GM19463 (cell line): ENCODE data around the gene MAPKAPK3.
"Not testable (repeated sequence)": the region's sequence is repeated elsewhere in the genome, so short reads cannot be mapped to it uniquely, and the experiment has no call there.

ENCODE experiments used
- ATAC-seq: cut with Tn5 transposase; IDR thresholded peaks from one replicate; pipeline ENCODE4 v1.9.1; 2021; ENCODE audit warnings: mild to moderate bottlenecking, moderate library complexity; ENCODE audit not compliant: unreplicated experiment

MAPKAPK3 gene

DNA sequence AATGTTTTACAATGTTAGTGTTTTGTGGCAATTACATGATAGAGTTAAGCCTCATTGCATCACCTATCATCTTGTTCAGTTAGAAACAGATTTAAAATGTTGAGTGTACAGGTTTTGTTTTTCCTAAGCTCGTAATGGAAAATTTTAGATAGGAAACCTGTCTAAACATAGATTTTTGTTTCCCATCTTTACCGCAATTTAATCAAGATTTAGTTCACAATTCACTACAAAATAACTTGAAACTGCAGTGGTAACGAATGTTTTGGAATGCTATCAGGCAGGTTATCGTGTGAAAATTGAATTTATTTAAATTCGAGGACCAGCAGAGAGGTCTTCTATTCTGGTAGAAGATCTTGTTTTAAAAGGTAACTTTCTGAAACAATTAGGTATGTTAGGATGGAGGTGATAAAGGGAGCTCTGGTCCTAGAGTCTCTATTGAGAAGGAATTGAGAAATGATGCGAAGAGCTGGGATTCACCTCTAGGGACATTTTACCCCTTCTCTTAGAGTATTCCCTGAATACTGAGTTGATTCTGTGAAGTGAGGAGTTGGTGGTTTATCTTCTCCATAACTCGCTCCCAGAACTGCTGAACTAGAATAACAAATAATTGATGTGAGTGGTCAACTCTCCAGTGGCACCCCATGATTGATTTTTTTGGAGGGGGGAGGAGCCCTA, 59.2 kb downstream of the MAPKAPK3 start:
- no peak for ATAC-seq

DNA sequence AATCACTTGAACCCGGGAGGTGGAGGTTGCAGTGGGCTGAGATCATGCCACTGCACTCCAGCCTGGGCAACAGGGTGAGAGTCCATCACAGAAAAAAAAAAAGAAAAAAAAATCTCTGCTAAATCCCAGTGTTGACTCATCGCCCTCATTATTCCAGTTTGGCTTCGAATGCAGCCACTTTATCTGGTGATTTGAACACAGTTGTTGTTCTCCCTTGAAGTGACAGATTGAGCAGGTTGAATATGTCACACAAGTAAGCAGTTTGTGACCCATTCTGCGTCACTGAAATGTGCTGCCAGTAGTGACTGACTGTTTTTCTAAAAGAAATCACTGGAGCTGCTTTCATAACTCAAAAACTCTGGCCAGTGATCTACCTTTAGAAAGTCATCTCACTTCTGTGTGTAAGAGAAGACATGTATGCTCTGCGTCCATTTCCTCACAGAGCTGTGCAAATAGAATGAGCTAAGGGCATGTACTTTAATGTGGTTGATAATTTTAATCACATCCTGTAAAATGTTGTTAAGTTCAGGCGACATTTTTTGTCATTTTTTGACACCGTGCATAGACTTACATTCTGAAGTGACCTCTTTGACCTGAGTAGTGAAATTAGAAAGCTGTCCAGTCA, 70.3 kb downstream of the MAPKAPK3 start:
- ATAC-seq = no peak

DNA sequence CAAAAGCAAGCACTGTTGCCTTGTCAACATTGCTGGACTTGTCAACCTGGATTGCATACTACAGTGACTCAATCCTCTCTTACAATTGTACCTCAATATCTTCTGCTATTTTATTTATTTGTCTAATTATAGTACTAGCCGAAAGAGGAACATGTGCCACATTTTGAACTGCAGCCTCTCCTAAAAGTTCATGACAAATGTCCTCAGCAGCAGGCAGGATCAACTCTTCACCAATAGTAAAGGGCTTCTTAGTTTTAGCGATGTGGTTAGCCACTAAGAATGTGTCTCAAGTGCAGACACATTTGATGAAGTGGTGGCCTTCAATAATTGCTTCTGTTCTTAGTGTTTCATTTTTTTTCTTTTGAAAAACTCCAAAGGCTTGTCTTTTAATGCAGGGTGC, 71.0 kb downstream of the MAPKAPK3 start:
- no peak for ATAC-seq

DNA sequence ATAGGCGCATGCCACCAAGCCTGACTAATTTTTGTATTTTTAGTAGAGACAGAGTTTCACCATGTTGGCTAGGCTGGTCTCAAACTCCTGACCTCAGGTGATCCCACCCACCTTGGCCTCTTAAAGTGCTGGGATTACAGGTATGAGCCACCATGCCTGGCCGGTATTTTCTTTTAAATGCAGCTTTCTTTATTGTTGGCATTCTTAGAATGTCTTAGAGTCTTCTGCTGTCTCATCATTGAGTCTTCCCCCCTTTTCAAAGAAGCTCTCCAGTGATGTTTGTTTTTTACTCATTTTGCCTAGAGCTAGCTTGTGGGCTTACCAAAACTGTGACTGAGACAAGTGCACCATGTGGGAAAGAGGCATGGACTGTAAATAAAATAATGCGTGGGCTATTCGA, 71.7 kb downstream of the MAPKAPK3 start:
- not testable (repeated sequence) for ATAC-seq

DNA sequence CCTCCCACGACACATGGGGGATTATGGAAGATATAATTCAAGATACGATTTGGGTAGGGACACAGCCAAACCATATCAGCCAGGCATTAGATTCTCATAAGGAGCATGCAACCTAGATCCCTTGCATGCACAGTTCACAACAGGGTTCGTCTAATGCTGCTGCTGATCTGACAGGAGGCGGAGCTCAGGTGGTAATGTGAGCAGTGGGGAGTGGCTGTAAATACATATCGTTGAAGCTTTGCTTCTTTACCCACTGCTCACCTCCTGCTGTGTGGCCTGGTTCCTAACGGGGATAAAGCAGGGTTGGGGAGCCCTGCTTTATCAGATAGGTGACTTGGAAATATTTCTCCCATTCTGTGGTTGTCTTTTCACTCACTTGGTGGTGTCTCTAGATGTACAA, 72.6 kb downstream of the MAPKAPK3 start:
- no peak for ATAC-seq

DNA sequence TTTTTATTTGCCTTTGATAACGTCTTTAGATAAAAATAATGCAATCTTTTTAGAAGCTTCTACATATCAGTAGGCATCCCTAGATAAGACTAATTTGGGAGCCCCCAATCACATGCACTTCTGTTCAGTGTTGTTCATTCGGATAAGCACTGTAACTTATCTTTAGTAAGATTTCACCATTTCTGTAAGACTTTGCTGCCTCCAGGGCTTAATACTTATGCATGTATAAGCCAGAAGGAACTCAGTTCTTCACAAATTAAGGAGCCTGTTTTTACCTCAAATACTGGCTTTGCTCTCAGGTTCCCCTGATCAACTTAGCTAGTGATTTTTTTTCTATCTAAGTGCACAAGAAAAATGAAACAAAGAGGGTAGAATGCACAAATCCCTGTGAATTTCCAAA, 78.1 kb downstream of the MAPKAPK3 start:
- ATAC-seq = no peak

DNA sequence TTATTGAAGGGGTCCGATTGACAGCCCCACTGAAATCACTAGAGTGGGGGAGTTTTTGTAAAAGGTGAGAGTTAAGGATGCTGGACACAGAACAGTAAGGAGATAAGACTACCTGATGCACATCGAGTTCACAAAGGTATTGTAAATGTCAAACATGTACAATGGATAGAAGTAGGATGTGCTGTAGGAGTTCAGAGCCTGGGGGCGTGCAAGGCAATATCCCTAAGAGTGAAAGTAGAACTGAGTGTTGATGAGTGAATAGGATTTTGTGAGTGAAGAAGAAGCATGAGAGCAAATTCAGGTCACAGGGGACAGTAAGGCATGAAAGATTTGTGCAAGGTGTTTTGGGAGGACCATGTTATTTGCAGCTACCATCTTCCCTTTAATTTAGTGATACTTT, 79.3 kb downstream of the MAPKAPK3 start:
- no peak for ATAC-seq

DNA sequence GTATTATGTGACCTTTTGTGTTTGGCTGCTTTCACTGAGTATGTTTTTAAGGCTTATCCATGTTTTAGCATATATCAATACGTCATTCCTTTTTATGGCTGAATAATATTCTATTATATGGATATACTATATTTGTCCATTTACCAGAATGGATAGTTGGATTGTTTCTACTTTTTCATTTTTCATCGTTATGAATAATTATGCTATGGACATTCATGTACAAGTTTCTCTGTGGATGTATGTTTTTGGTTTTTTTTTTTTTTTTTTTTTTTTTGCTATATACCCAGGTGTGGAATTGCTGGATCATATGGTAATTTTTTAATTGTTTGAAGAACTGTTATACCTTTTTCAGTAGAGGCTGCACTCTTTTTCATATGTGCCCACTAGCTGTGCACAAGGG, 81.3 kb downstream of the MAPKAPK3 start:
- no peak for ATAC-seq
